Measurements from ENCODE around the gene TMIGD1. TPM values are rescaled to one million over a fixed set of nuclear protein-coding genes. Genes with fewer than 3 reads are reported as not detected.

Gene TMIGD1
- total RNA-seq, 4 donors from 2014 or later, result not detected

GRCh38 chr17:30379903-30380381 lies 46.1 kb upstream of the TMIGD1 start:
- TF ChIP-seq, protein P1, sequence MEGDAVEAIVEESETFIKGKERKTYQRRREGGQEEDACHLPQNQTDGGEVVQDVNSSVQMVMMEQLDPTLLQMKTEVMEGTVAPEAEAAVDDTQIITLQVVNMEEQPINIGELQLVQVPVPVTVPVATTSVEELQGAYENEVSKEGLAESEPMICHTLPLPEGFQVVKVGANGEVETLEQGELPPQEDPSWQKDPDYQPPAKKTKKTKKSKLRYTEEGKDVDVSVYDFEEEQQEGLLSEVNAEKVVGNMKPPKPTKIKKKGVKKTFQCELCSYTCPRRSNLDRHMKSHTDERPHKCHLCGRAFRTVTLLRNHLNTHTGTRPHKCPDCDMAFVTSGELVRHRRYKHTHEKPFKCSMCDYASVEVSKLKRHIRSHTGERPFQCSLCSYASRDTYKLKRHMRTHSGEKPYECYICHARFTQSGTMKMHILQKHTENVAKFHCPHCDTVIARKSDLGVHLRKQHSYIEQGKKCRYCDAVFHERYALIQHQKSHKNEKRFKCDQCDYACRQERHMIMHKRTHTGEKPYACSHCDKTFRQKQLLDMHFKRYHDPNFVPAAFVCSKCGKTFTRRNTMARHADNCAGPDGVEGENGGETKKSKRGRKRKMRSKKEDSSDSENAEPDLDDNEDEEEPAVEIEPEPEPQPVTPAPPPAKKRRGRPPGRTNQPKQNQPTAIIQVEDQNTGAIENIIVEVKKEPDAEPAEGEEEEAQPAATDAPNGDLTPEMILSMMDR (IDR thresholded peaks at IDR 0.05), result no peak
- no peak for TF ChIP-seq POLR2A (IDR thresholded peaks at IDR 0.05)
- intact Hi-C loops (cut with DNase I; ENCODE audit: low total_unique reads), result no loop called here
- no peak for DNase-seq
- Histone ChIP-seq H3K4me3 (peak overlapping the region; percentile 85 to 96), H3K27me3 (no peaks in the 10 kb centered on the region), H3K36me3 (no peaks in the 10 kb centered on the region), H3K27ac (peak overlapping the region in 1 of 2 donors; percentile 93), H3K4me1 (no peaks in the 10 kb centered on the region), H3K9me3 (no peaks in the 10 kb centered on the region)

GRCh38 chr17:30379303-30379902 lies 45.5 kb upstream of the TMIGD1 start:
- peak overlapping the region; percentile 85 to 96 for H3K4me3 ChIP-seq
- peak in 1 of 2 donors; percentile 25 for DNase-seq
- TF ChIP-seq, protein P1 (IDR thresholded peaks at IDR 0.05), result no peak
- TF ChIP-seq POLR2A (IDR thresholded peaks at IDR 0.05), result no peak

DNA sequence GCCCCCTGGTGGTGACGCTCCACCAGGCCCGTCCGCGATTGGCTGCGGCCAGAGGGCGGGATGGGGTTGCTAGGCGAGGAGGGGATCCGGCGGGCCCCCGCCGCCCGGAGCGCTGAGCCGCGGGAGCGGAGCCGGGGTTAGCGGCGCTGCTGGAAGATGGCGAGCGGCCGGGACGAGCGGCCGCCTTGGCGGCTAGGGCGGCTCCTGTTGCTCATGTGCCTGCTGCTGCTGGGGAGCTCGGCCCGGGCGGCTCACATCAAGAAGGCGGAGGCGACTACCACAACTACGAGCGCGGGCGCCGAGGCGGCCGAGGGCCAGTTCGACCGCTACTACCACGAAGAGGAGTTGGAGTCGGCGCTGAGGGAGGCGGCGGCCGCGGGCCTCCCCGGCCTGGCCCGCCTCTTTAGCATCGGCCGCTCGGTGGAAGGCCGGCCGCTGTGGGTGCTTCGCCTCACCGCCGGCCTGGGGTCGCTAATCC lies 45.0 kb upstream of the TMIGD1 start, which contains the start of gene CPD:
CPD (plus strand) TSS at position 103 of the 478 bp plus-strand sequence; CDS start at position 157, 54 bp downstream.
- Histone ChIP-seq H3K4me1 (no peaks in the 10 kb centered on the region), H3K27ac (peak within 1 kb of the TSS; percentile 92 to 93), H3K36me3 (no peaks in the 10 kb centered on the region), H3K9me3 (no peaks in the 10 kb centered on the region), H3K4me3 (peak within 1 kb of the TSS; percentile 85 to 96), H3K27me3 (no peaks in the 10 kb centered on the region)
- TF ChIP-seq, protein P1 (IDR thresholded peaks at IDR 0.05), result peak in 1 of 4 experiments; percentile 39
- TF ChIP-seq POLR2A (IDR thresholded peaks at IDR 0.05), result peak; percentile 93 to 94
- DNase-seq, result peak; percentile 97 to 98
- intact Hi-C loops (cut with DNase I; ENCODE audit: low total_unique reads), result no loop called here

More at GRCh38 chr17:30379303-30379902, 45.5 kb upstream of the TMIGD1 start:
- H3K36me3 ChIP-seq, result no peaks in the 10 kb centered on the region
- intact Hi-C loops (cut with DNase I; ENCODE audit: low total_unique reads), result no loop called here
- peak overlapping the region; percentile 92 to 93 for H3K27ac ChIP-seq
- no peaks in the 10 kb centered on the region for H3K4me1 ChIP-seq
- H3K9me3 ChIP-seq, result no peaks in the 10 kb centered on the region
- no peaks in the 10 kb centered on the region for H3K27me3 ChIP-seq

DNA sequence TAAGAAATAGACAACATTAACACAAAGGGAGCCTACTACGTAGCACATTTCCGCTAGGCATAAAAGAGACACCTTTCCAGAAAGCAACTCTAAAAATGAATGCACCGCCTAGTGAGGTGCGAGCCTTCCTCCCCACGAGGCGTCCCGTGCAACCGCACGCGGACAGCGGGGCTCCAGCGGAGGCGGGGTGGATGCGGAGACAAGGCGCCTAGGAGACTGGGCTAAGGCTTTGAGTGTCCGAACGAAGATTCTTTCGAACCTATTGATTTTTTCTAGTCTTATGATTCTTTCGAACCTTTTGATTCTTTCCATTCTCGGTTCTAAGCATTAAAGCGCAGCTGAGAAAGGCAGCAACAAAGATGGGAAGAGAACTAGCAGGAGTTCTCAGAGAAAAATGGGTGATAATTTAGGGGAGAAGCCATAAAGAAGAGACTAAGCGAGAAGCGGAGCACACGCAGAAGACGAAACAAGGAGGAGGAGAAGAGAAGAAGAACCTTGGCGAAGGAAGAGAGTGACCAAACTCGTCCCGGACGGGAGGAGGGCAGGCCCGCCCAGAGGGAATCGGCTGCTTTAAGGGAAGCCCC lies 44.5 kb upstream of the TMIGD1 start:
- TF ChIP-seq, protein P1 (IDR thresholded peaks at IDR 0.05), result no peak
- TF ChIP-seq POLR2A (IDR thresholded peaks at IDR 0.05), result no peak
- H3K4me1 ChIP-seq, result no peaks in the 10 kb centered on the region
- peak overlapping the region; percentile 85 to 96 for H3K4me3 ChIP-seq
- intact Hi-C loops (cut with DNase I; ENCODE audit: low total_unique reads), result no loop called here
- peak in 1 of 2 donors; percentile 32 for DNase-seq
- H3K36me3 ChIP-seq, result no peaks in the 10 kb centered on the region
- no peaks in the 10 kb centered on the region for H3K27me3 ChIP-seq
- peak overlapping the region; percentile 92 to 93 for H3K27ac ChIP-seq
- H3K9me3 ChIP-seq, result no peaks in the 10 kb centered on the region
